Epithelial cell of prostate (primary cell): Measurements from ENCODE around the gene IFNL4.
"Not testable (repeated sequence)": the region's sequence is repeated elsewhere in the genome, so short reads cannot be mapped to it uniquely, and the experiment has no call there.

Source experiments
- DNase-seq: peaks from one replicate; pipeline ENCODE4 v3.0.0-alpha.2; 2011; ENCODE audit warnings: low read depth, low spot score
- H3K27ac ChIP-seq: fragments of 450-650 bp; 2 replicates; pipeline ENCODE4 v1.5.1; 2017; ENCODE audit warnings: mild to moderate bottlenecking

IFNL4 gene

GRCh38 chr19:39248806-39249205 is at the start of gene IFNL4:
IFNL4 (minus strand) TSS chr19:39248856.
- DNase-seq, result no peak
- H3K27ac ChIP-seq, result no peak within 1 kb of the TSS

- no peak for DNase-seq
- no peak overlapping the region for H3K27ac ChIP-seq
Measured at GRCh38 chr19:39297931-39298634, 49.4 kb upstream of the IFNL4 start.

- no peak overlapping the region for H3K27ac ChIP-seq
- DNase-seq, result no peak
Measured at GRCh38 chr19:39296906-39297305, 48.2 kb upstream of the IFNL4 start.

GRCh38 chr19:39296055-39296645 is 47.5 kb upstream of the IFNL4 start, which contains the start of gene IFNL1:
IFNL1 (plus strand) TSS chr19:39296407; CDS start chr19:39296422, 15 bp downstream.
- peak; percentile 6 for DNase-seq
- no peak within 1 kb of the TSS for H3K27ac ChIP-seq

- no peak overlapping the region for H3K27ac ChIP-seq
- DNase-seq, result no peak
Measured at GRCh38 chr19:39293394-39293793, 44.7 kb upstream of the IFNL4 start.

- DNase-seq, result no peak
- no peak overlapping the region for H3K27ac ChIP-seq
Measured at GRCh38 chr19:39284032-39284431, 35.4 kb upstream of the IFNL4 start.

DNA sequence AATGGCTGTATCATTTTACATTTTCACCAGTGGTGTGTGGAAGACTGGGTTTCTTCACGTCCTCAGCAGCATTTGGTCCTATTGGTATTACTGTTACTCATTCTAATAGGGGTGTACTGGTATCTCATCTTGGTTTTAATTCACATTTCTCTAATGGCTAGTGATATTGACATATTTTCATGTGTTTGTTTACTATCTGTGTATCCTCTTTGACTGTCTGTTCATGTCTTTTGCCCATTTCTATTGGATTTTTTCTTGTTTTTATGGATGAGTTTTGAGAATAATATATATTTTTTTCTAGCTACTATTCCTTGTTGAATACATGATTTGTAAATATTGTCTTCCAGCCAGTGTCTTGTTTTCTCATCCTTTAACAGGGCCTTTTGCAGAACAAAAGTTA is 33.4 kb upstream of the IFNL4 start:
- H3K27ac ChIP-seq, result no peak overlapping the region
- no peak for DNase-seq

GRCh38 chr19:39277598-39277997 is 28.9 kb upstream of the IFNL4 start:
- H3K27ac ChIP-seq, result no peak overlapping the region
- DNase-seq, result no peak

DNA sequence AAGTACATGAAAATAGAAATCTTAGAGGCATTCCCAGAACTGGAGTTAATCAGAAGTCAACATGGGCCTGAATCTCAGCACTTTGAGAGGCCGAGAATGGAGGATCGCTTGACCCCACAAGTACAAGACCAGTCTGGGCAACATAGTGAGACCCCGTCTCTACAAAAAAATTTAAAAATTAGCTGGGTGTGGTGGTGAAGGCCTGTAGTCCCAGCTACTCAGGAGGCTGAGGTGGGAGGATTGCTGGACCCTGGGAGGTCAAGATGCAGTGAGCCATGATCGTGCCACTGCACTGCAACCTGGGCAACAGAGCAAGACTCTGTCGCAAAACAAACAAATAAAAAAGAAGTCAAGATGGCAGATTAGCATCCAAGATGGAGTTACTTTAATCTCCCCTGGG is 28.1 kb upstream of the IFNL4 start:
- H3K27ac ChIP-seq, result no peak overlapping the region
- DNase-seq, result no peak

GRCh38 chr19:39275578-39275977 is 26.9 kb upstream of the IFNL4 start:
- no peak overlapping the region for H3K27ac ChIP-seq
- DNase-seq, result no peak

DNA sequence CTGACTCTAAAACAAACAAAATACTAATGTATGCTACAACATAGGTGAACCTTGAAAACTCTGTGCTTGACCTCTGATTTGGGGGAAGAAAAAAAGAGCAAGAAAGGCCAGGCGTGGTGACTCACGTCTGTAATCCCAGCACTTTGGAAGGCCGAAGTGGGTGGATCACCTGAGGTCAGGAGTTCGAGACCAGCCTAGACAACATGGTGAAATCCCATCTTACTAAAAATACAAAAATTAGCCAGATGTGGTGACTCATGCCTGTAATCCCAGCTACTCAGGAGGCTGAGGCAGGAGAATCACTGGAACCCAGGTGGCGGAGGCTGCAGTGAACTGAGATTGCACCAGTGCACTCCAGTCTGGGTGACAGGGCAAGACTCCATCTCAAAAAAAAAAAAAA is 25.2 kb upstream of the IFNL4 start:
- DNase-seq, H3K27ac ChIP-seq: not testable (repeated sequence)

DNA sequence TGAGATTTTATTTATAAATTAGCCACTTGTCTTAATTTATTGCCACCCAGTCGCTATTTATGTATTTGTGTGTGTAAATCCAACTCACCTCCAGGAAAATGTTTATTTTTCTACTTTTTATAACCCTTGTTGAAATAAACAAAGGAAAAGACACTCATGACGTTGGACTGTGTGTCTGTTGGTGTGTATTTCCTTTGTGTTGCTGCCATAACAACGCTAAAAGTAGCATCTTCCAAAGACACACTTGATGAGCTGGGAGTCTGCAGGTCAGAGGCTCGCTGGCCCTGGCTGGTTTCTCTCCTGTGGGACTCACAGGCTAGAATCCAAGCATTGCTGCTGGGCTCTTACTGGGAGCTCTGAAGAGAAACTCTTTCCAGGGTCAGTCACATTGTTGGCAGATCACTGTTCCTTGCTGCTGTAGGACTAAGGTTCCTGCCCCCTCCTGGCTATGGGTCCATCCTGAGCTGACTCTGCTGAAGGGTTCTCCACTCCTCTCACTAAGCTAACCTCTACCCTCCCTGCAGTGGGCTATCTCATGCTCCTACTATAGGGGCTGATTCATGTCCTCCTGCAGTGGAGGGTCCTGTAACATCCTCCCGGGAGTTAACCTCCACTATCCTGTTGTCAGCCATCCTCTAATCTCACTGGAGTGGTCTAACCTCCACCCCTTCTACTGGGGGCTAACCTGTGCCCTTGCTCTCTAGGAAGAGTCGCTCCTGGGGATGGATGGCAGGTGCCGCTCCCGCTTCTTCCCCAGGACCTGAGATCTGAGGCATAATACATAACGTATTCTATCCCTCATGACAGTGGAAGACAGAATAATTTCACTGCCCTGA is 21.6 kb upstream of the IFNL4 start:
- DNase-seq, result no peak
- H3K27ac ChIP-seq, result no peak overlapping the region

GRCh38 chr19:39269369-39269768 is 20.7 kb upstream of the IFNL4 start:
- not testable (repeated sequence) for H3K27ac ChIP-seq, DNase-seq

- not testable (repeated sequence) for DNase-seq
Measured at GRCh38 chr19:39268531-39269223, 20.0 kb upstream of the IFNL4 start.

DNA sequence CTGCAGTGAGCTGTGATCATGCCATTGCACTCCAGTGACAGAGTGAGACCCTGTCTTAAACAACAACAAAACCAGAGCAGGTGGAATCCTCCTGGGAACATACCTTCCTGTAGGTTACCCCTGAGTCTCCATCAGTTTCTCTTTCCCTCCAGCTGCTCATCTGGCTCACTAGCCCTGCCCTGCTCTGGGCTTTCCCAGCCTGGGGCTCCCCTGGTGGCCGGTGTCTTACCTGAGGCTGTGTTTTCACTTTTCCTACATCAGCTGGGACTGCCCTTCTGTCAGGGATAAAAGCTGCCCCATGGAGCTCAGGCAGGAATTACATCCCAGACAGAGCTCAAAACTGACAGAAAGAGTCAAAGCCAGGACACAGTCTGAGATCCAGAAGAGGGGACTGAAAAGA is 19.4 kb upstream of the IFNL4 start, which contains the start of gene IFNL2:
Gene IFNL2, plus strand, starts transcription at position 312 of the 400 bp plus-strand sequence. CDS start 173 bp downstream, outside the sequence.
- not testable (repeated sequence) for DNase-seq, H3K27ac ChIP-seq

More at GRCh38 chr19:39268531-39269223, 20.0 kb upstream of the IFNL4 start:
- H3K27ac ChIP-seq, result not testable (repeated sequence)

DNA sequence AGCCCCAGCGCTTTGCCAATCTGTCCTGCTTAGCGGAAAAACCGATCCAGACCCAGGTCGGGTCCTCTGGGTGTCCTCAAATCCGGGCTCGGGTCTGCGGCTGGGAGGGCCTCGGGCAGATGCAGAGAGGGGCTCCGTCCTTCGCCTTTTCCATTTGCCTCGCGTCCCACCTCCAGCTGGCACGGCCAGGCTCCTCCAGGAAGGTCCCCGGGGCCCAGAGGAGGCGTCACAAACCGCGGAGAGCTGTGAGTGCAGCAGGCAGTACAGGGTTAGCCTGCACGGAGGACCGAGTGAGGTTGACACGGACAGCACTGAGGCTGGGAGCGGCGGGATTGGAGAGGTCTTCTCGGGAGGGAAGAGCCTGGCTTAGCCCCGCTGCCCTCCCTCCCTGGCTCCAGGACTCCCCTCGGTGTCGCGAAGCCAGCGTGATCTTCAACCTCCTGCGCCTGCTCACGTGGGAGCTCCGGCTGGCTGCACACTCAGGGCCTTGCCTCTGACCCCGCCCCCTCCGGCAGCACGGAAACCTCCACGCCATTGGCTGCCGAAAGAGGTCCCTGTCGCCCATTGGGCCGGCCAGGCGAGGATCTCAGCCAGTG is 16.8 kb upstream of the IFNL4 start:
- DNase-seq, result no peak
- H3K27ac ChIP-seq, result no peak overlapping the region

- DNase-seq, result no peak
Measured at GRCh38 chr19:39264306-39265290, 15.9 kb upstream of the IFNL4 start.

DNA sequence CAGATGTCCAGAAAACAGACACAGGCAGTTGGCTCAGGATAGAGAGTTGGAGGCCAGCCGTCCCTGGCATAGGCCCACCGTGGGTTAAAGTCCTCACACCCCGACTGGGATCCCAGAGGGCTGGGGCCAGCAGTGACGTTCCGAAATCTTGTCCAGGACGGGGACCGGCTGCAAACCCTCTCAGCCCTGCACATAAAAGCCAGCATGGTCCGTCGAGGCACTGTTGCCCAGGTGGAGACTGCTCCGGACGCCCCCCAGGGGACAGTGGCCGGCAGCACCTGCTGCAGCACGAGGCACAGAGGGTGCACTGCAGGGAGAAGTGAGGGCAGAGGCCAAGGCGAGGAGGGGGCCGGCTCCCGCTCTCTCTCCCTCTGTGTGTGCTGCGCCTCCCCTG is 15.3 kb upstream of the IFNL4 start:
- no peak overlapping the region for H3K27ac ChIP-seq
- DNase-seq, result no peak

More at GRCh38 chr19:39264306-39265290, 15.9 kb upstream of the IFNL4 start:
- no peak overlapping the region for H3K27ac ChIP-seq

- H3K27ac ChIP-seq, result no peak overlapping the region
- no peak for DNase-seq
Measured at GRCh38 chr19:39262496-39262895, 13.8 kb upstream of the IFNL4 start.
